Fibroblast of upper back skin (primary cell): ENCODE measurements around the gene CPVL.

Experiments used
- DNase-seq: peaks from one replicate; pipeline ENCODE4 v3.0.0-alpha.2; 2013

The CPVL gene

DNA sequence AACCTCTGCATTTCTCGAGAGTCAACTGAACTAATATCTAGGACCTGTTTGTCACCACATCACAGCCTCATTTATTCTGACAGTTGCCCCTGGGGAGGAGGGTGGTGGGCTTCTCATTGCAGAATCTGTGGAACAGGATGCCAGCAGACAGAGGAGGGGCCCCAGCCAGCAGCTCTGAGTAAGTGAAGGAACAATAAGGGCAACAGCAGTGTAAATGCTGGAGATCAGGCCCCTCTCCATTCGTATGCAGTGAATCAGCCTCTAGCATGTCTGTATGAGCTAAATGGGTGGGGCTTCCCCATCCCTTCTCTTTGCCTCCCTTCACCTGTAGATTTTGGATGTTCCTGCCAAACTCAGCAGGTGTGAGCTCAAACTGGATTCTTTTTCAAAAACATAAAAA, 7.7 kb upstream of the CPVL start:
- no peak for DNase-seq

DNA sequence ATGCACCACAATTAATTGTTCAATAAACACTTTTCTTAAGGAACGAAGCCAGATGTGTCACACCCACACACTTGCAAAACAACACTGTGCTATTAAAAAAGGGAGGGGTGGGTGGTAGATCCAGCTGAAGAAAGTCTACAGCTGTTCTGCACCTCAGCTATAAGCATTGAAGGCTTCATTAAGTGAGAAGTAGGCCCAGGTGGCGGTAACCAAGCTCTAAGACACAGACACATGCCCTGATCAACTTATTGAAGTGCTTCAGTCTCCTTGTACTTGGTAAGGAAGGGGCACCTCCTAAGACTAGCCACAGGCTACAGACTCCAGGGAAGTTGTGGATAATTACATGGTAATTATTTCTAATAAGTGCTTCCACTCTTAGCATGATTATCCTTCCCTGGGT, 4.5 kb upstream of the CPVL start:
- DNase-seq, result no peak

DNA sequence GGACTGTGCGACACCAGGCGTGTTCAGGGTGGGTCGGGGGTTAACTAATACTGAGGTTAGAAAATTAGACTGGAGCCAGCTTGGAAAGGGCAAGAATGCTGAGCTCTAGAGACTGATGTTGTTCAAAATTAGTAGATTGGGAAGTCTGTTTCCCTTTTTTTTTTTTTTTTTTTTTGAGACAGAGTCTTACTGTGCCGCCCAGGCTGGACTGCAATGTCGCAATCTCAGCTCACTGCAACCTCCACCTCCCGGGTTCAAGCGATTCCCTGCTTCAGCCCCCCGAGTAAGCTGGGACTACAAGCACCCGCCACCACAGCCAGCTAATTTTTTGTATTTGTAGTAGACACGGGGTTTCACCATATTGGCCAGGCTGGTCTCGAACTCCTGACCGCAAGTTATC, 2.7 kb upstream of the CPVL start:
- DNase-seq, result no peak

DNA sequence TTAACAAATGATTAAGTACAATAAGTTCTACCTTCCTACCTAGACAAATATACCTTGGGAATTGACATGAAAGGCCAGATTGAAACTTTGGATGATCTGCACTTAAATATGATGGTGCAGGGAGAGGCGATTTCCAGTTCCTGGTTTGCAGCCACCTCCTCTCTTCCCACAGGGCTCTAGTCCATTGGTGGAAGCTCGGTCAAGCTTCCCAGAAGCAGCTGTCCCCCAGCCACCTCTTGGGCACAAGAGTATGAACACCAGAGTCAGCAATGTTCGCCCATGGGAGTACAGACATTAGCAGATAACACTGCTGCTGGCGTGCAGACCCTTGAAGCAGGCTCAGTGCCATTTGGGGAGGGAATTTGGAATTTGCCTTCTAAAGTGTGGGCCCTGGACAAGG, 1.5 kb upstream of the CPVL start:
- DNase-seq, result no peak

DNA sequence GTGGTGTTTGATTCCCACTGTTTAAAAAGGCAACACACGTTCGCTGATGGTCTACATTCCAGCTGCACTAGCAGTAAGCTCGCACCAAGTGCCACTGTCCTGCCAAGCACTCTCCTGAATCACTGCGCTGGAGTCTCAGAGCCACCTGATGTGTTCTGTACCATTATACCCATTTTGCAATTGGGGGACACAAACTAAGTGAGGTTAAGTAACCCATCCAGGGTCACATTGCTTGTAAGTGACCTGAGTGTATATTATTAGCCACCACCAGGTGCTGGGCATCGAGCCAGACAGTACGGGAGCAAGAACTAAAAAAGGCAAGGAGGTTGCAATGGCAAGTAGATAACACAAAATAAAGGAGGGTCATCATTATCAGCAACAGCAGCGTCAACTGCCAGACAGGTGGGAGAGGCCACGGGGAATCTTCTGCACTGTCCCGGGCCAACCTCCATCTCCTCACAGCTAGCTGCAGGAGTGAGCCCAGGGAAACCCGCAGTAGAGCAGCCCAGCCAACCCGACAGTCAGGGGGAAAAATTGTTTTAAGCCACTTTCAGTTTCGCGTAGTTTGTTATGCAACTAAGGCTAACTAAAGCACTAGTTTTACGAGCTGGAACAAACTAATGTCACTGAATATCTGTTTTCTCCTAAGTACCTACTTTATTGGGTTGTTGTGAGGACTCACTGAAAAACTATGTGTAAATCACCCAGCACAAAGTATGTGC, 712 bp upstream of the CPVL start:
- no peak for DNase-seq

DNA sequence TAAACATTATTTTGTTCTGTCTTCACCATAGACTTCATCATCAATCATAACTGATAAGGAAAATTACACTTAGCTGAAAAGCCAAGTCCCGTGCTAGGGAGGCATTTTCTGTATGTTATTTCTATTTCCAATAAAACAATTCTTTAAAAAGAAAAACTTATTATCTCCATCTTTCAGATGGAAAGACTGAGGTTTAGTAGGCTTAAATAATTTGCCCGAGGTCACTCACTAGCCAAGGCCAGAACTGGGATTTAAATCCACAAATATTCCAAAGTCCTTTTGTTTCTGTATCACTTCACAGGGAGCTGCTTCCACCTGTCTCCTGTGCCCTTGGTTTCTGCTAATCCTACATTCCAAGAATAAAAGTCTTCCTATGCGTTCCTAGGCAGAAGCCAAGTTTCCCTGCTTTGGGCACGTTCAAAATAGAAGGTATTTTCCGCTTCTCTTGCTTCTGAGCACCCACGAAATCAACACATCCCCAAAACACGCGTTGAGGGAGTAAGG, 732 bp downstream of the CPVL start:
- DNase-seq, result no peak

DNA sequence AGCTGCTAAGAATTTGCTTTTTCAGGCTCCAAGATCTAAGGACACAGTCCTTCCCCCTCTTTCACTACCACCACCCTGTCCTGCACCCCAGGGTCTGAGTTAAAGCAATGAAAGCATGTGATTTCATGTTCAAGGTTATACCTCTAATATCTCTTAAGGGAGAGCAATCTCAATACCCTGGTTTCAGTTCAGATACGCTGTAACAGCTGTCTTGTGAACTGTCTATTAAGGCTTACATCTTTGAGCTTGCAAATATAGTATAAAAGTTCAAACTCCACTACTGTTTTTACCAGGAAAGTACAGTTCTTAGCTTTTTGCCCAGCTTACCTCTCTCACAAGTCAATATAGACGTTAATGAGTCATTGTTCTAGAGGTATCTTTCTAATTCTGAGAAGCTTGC, 2.6 kb downstream of the CPVL start:
- DNase-seq, result no peak

DNA sequence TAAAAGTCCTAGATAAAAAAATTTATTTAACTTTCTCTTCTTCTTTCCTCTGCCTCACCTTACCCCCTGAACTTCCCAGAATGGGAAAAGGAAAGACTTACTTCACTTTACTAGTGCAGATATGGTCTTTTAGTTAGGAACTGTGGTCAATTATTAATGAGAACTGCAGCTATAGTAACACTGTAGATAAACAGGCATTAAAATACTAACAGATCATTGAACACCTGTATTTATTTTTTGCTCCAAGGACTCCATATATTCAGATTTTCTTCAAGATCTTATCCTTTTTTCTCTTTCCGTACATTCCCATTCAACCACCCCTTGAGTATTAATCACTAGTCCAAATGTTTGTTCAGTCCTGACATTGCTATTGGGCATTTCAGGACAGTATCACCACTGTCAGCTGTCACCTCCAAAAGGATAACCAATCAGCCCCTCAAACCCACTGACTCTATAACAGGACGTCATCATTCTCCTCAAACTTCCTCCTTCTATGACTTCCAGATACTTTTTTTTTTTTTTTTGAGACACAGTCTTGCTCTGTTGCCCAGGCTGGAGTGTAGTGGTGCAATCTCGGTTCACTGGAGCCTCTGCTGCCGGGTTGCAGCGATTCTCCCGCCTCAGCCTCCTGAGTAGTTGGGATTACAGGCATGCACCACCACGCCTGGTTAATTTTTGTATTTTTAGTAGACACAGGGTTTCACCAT, 4.2 kb downstream of the CPVL start:
- no peak for DNase-seq

DNA sequence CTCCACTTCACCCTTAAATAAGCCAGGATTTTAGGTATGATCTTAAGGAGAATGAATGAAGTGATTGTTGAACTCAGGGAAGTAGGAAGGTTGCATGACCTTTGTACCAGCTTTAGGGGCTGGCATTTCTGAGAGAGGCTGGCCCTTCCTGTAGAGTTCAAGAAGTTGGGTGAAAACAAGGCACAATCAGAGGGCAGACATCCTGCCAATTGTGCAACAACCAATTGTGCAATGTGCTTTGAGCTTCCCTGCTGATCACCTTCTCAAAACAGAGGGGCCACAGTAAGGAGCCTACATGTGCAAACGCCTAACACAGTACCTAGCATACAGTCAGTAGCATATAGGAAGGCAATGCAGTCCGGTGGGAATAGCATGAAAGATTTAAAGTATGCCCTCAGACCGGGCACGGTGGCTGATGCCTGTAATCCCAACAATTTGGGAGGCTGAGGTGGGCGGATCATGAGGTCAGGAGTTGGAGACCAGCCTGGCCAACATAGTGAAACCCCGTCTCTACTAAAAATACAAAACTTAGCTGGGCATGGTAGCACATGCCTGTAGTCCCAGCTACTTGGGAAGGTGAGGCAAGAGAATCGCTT, 5.4 kb downstream of the CPVL start:
- no peak for DNase-seq

DNA sequence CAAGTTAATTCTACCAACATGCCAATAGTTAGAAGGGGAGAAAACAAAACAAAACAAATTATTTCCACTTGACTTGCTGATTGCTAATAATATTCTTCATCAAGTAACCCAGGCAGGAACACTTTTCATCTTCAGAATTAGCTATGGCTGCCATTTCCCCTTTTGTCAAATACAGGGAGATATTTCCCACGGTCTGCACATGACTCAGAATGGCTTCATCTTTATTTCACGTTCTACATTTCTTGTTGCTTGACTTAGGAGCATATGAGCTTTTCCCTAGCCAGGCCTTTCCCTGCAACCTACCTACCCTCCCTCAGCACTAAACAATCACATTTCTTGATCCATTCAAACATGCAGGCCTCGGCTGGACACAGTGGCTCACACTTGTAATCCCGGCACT, 6.5 kb downstream of the CPVL start:
- peak; percentile 8 for DNase-seq

DNA sequence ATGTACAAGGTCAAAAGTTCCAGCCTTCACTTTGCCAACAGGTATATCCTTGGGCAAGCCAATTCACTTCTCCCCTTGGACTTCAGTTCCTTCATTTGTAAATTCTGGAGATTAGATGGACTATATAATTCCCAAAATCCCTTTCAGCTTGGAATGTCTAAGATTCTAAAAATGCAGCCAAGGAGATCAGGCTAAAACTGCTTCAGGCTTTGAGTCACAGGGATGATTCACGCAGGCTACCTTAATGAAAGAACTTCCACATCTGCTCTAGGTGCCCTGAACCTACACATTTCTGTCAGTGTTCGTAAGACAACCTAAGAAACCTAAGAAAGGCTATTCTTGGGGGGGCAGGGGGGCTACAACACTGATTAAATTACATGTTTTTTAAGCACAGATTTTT, 7.1 kb downstream of the CPVL start:
- peak; percentile 49 for DNase-seq

DNA sequence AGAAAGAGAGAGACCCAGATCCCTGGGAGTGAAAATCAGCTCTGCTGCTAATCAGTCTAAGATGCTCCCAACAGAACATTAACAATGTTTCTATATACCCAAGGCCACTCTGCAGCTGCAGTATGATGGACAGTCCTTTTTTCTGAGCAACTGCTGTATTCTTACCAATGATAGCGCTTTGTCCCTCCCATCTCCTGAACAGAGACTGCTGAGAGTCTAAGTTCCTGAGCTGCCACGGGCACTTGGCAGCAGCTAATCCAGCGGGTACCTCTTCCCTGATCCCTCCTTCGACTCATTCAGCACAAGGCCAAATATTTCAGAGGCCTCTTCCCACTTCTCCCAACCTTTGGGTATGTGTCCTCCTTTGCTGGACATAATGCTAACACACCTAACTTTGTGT, 7.7 kb downstream of the CPVL start:
- no peak for DNase-seq

DNA sequence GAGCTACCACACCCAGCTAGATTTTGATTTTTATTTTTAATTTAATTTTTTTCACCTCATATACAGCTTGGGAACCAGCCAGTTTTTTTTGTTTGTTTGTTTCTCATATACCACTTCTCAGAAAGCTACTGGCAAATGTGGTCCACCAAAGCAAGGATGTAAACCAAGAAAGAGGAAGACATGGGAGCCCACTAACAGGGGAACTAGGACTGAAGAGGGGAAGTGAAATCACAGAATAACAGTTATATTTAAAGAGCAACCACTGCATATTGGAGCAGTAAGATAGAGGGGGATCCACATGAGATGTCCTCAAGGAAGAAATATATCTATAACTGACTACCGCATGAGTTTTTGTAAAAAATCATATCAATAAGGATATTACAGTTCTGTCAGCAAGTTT, 10.5 kb downstream of the CPVL start:
- DNase-seq, result no peak

DNA sequence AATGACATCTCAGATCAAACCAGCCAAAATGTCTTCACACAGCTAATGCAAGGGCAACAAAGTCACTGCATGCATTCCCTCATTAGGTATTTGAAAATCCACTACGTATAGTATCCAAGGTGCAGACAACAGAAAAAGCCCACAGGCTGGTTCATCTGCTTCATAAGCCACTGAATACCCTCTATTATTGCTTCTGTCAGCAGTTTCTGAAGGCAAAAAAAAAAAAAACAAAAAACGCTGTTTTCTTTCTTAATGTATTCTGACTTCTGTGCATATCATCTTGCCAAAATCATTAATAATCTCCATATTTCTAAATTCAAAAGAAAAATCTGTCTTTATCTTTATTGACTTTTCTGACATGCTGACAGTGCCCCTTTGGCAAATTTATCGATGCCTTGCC, 13.4 kb downstream of the CPVL start:
- DNase-seq, result no peak

DNA sequence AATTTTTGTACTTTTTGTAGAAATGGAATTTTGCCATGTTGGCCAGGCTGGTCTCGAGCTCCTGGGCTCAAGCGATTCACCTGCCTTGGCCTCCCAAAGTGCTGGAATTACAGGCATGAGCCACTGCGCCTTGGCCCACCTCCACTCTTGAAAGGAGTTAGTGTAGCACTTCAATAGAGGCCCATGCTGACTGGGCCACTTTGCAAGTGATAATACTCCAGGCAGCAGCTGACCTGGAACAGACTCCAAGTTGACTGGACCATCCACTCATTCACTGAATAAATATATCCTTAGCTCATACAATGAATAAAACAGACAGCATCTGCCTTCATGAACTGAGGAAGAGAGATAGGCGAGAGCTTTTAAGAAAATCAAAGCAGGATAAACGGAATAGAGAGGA, 14.7 kb downstream of the CPVL start:
- DNase-seq, result no peak

DNA sequence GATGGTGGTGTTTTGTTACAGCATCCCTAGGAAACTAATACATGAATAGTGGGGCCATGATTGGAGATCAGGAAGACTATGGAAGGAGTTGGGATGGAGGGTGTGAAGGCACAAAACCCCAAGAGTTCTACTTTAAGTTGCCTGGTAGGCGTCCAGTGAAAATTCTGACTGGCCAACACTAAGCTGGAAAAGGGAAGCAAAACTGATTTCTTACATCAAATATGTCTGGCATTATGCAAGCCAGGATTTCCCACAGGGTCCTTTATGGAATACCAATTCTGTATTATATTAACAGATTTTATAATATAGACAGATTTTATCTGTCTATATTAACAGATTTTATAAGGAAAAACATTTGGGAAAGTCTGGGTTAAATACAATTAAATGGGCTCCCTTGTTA, 16.2 kb downstream of the CPVL start:
- DNase-seq, result no peak

DNA sequence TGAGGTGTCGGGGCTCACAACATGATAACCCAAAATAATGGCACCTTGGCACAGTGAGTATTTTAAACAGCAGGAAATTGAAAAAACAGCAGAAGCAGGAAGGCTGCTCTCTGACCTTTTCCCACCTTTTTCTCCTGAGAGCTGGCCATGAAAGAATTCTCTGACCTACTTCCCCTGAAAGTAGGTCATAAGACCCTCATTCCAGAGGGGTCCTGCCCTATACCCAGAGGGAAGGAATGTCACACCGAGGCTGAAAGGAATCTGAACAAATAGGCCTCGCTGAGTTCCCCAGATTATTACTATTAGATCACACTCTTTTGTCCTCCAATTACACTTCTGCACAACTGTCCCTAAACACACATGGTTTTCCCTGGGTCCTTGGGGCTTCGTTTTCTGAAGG, 18.8 kb downstream of the CPVL start:
- DNase-seq, result no peak

DNA sequence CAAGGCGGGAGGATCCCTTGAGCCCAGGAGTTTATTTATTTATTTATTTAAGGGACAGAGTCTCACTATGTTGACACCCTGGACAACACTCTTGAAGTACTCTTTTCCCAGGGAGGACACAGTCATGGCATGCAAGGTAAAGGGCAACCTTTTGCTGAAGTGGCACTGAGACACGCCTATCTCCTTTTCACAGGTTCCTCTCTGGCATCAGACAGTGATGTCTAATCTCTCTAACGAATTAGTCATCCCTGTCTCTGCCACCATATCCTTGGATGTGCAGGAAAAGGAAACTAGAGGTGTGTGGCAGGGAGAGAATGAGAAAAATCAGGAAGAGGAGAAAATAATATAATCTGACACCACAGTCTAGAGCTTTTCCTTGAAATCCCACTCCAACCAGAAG, 19.5 kb downstream of the CPVL start:
- DNase-seq, result no peak

DNA sequence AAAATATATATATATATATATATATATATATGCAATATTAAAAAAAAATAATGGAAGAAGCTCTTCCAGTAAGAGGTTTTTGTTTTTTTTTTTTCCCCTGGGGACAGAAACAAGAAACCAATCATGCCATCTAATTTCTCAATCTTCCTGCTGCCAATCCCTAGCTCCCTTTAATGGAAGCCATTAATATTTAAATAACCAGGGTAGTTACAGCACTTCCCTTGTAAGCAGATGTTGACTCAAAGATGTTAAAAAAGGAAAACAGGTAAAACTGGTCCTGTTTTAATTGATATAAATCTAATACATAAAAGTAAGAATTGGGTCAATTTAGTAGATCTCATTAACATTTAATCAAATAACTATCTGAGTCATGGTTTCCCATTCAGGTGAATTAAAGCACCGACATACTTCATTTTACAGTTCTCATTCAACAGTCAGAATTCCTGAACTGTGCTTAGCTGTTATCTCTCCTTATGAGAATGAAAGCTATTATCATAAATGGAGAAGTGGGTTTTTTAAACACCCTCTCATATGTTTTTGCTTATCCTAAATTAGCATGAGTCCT, 22.6 kb downstream of the CPVL start:
- no peak for DNase-seq

DNA sequence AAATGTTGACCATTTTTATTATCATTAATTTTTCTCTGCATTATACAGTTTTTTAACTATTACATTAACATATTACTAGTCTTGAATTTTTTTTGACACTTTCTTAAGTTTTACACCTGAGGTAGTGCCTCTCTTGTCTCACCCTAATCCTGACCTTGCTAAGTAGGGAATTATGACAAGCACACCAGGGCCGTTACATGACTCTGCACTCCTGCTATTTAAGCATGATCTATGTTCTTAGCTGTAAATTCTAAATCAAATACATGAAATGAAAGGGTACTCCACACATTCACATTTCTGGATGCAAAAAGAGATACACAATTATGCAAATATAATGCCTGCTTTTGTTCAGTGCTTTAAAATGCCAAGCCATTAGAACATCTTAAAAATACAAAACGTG, 23.6 kb downstream of the CPVL start:
- DNase-seq, result no peak

DNA sequence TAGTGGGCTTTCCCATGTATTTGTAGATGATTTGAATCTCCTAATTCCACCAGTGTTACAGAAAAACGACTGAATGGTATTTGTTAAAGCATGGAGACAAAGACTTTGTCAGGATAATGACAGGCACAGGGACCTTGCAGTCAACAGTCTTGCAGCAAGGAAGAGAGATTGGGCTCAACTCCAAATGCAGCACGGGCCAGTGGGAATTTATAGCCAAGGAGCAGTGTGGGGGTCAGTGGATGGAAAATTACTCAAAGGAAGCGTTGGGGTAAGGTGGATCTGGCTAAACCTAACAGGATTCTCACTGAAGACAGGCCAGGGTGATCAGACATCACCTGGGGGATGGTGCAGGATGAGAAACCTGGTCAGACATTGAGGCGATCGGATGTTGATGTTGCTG, 24.3 kb downstream of the CPVL start:
- no peak for DNase-seq

DNA sequence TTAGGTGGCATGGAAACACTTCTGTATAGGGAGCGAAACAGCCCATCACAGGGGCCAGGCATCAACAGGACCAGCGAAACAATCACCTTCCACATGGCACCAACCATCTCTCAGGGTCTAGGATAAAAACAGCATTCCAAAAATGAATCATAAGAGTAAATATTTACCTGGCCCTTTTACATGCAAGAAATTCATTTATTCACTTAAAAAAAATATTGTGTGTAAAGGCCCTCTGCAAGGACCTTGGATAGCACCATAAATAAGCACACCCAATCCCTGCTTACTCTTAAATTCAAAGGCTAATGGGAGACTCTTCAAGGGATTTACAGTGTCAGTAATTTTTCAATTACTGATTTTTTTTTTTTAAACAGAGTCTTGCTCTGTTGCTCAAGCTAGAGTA, 25.4 kb downstream of the CPVL start:
- DNase-seq, result no peak

DNA sequence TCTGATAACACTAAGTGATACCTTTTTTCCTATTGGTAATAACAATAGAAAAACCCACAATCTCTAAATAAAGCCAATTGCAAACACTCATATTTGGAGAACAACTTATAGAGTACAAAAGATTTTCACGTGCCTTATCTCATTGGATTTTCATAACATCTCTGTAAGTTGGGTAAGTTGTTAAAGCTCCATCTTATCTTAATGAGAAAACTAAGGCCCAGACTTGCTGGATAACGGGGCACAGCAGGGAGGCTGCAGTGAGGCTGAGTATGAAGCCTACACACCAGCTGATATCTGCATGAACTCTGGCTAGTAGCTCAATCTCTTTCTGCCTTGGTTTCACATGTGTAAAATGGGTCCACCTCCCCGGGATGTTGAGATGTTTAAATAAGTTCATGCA, 26.8 kb downstream of the CPVL start:
- DNase-seq, result no peak
